GM10248 (cell line): ENCODE results near the gene BBOX1.
"Not testable (repeated sequence)": the region's sequence is repeated elsewhere in the genome, so short reads cannot be mapped to it uniquely, and the experiment has no call there.

Experiments
- CTCF ChIA-PET: fragments of 300-600 bp; sonication (Branson Sonifier 250); formaldehyde crosslinking; extraction: SDS; loops from one replicate; lab custom pipeline; 2021; ENCODE audit warnings: antibody characterized with exemption; lab: Yijun Ruan, JAX
- POLR2A ChIA-PET: fragments of 350-650 bp; sonication (Branson Sonifier 250); formaldehyde crosslinking; extraction: SDS; loops from one replicate; lab custom pipeline; 2020; ENCODE audit warnings: antibody characterized with exemption; lab: Yijun Ruan, JAX
- DNase-seq: peaks from one replicate; pipeline ENCODE4 v3.0.0; 2012; ENCODE audit errors: extremely low spot score
- TF ChIP-seq, protein P1 (sequence below): IDR thresholded peaks from 2 replicates; pipeline ENCODE4 v1.5.1; 2012; ENCODE audit warnings: mild to moderate bottlenecking, low read depth; ENCODE audit errors: extremely low read depth, missing control alignments, control extremely low read depth

BBOX1 gene

DNA sequence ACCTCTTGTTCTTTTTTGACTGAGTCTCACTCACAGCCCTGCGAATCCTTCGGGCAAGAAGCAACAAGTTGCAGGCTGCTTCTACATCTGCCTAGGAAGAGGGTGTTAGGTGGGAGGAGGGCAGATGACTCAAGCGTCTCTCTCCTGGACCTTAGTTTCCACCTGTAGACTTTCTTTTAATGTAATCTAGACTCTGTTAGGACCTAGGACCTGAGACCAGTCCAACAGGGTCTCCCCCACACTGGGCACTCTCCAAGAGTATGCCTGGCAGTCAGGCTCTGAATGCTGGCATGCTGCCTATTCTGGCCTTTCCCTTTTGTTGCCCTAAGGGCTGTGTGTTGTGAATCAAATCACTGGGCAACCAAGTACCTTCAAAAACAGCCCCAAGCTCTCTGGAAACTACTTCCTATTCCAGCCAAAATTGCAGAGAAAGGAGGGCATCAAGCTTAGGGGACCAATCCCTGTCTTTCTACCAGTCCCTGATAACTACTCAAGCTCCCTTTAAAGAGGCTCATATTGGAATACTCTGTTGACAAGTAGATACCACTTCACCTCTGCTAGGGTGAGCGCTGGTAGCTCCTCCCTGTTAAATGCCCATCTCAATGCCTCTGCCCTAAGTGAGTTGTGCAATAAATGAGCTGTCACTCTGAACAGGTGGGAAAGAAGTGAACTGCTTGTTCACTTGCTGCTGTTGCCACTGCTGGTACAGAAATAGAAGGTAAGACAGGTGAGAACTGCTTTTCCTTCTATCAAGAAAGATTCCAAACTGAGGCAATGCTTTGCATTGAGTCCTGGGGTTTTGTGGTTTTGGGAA lies at the start of gene BBOX1:
BBOX1 (plus strand) TSS at position 514 of the 814 bp plus-strand sequence. CDS start 14,616 bp downstream, outside the sequence.
- DNase-seq = no peak
- TF ChIP-seq, protein P1, sequence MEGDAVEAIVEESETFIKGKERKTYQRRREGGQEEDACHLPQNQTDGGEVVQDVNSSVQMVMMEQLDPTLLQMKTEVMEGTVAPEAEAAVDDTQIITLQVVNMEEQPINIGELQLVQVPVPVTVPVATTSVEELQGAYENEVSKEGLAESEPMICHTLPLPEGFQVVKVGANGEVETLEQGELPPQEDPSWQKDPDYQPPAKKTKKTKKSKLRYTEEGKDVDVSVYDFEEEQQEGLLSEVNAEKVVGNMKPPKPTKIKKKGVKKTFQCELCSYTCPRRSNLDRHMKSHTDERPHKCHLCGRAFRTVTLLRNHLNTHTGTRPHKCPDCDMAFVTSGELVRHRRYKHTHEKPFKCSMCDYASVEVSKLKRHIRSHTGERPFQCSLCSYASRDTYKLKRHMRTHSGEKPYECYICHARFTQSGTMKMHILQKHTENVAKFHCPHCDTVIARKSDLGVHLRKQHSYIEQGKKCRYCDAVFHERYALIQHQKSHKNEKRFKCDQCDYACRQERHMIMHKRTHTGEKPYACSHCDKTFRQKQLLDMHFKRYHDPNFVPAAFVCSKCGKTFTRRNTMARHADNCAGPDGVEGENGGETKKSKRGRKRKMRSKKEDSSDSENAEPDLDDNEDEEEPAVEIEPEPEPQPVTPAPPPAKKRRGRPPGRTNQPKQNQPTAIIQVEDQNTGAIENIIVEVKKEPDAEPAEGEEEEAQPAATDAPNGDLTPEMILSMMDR = no peak
- ChIA-PET POLR2A (interaction anchor here (0.6 kb wide), 1 partner anchor 211 kb away, joined by 3 read pairs; no protein-coding TSS in a partner anchor), CTCF (interaction anchor here (1.0 to 1.3 kb wide), 3 partner anchors 10 to 40 kb away, joined by 3 to 4 read pairs (median 3); no protein-coding TSS in a partner anchor)

DNA sequence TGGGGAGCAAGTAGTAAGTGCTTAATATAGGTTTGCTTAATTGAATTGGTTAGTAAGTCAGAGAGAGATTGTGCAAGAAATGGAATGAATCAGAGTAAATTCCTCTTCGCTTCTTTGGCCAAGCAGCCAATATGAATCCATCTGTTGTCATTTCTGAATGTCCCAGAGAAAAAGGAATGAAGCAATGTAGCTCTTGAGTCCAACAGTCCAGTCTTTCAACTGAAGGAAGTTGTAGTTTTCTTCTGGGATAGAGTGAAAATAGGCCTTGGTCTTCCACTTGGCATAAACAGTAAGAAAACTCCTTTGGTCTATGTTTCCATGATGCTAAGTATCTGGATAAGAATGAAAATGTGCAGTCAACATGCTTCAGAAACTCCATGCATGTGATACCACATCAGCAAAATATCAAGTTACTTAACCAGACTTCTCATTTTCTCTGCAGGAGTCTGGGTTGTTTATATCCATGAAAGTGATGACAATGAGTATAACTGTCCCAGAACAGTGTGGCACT lies 48.5 kb upstream of the BBOX1 start:
- DNase-seq = no peak
- POLR2A ChIA-PET = no interaction called here
- TF ChIP-seq, protein P1 = no peak
- CTCF ChIA-PET = no interaction called here

DNA sequence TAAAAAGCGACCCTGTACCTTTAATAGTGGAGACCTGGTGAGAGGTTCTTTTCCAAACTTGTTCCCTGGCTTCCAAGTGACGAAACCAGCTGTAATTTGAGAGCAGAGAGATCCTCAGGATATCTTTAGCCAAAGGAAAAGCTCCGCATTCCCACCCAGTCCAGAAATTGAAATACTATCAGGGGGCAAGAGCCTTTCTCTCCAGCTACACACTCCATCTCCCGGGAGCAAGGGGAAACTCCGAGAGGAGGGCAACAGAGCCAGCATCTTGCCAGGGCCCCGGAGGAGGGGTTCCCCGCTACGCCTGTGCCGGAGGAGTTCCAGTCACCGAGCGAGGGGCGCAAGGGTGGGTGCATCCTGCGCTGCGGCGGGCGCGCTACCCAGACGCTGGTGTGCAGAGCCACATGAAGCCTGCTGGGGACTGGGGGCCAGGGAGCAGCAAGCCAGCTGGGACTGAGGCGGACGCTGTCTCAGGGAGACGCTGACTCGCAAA lies 46.6 kb upstream of the BBOX1 start, which contains the start of gene FIBIN:
FIBIN (plus strand) TSS at position 148 of the 493 bp plus-strand sequence. CDS start 415 bp downstream, outside the sequence.
- CTCF ChIA-PET = no interaction called here

GRCh38 chr11:26994631-26995095 lies 46.0 kb upstream of the BBOX1 start:
- DNase-seq = no peak
- CTCF ChIA-PET = no interaction called here
- TF ChIP-seq, protein P1 = no peak
- POLR2A ChIA-PET = no interaction called here

More for the DNA sequence above, 46.6 kb upstream of the BBOX1 start, which contains the start of gene FIBIN:
- POLR2A ChIA-PET = no interaction called here
- DNase-seq = no peak
- TF ChIP-seq, protein P1 = no peak

- no peak for DNase-seq
- TF ChIP-seq, protein P1 = no peak
- POLR2A ChIA-PET = no interaction called here
- CTCF ChIA-PET = no interaction called here
Observed at GRCh38 chr11:26995701-26996460, 44.7 kb upstream of the BBOX1 start.

DNA sequence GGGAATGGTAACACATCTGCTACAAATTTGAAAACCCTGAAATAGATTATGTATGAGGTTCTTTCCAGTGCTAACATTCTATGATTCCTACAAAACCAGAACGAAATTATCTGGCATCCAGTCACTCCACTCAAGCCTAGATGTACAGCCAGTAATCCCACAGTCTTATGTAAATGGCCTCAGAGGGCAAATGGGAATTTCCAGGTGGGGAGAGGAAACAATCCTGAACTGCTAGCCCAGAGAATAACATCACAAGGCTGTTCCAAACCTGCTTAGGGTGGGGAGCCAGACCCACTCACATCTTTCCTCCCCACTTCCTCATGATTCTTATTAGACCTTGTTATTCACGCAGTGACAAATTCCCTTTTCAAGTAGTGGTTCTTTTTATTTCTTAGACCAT lies 43.2 kb upstream of the BBOX1 start:
- POLR2A ChIA-PET = no interaction called here
- no peak for DNase-seq
- TF ChIP-seq, protein P1 = no peak
- CTCF ChIA-PET = no interaction called here

- CTCF ChIA-PET, POLR2A ChIA-PET, DNase-seq: not testable (repeated sequence)
Observed at GRCh38 chr11:27001136-27001730, 39.4 kb upstream of the BBOX1 start.
